HEK293 (cell line): ENCODE results near the gene CBFB.

Source experiments
- CTCF ChIA-PET: fragments of 350-600 bp; formaldehyde crosslinking; extraction: SDS; loops from one replicate; lab custom pipeline; 2021; ENCODE audit warnings: antibody characterized with exemption; lab: Yijun Ruan, JAX
- POLR2A ChIA-PET: fragments of 300-600 bp; formaldehyde crosslinking; extraction: SDS; loops from one replicate; lab custom pipeline; 2020; ENCODE audit warnings: antibody characterized with exemption, inconsistent platforms; lab: Yijun Ruan, JAX
- H3K27ac ChIP-seq: fragments of 200-500 bp; sonication (Bioruptor generic); 2 replicates; pipeline ENCODE4 v1.5.1; 2014; ENCODE audit warnings: low read depth, low read length, control low read depth, inconsistent platforms; ENCODE audit errors: extremely low read depth
- H3K36me3 ChIP-seq, 2 experiments: fragments of 200-500 bp in 1 of 2; sonication (Bioruptor generic) in 1 of 2; 1 replicate in 1 of 2; 2 replicates in 1 of 2; pipeline ENCODE4 v1.5.1; 2014 to 2017; ENCODE audit warnings: inconsistent platforms in 2 of 2, low read length in 2 of 2; ENCODE audit not compliant: control insufficient read depth in 2 of 2, insufficient read depth in 1 of 2
- H3K4me1 ChIP-seq: fragments of 200-500 bp; sonication (Bioruptor generic); 2 replicates; pipeline ENCODE4 v1.5.1; 2014; ENCODE audit warnings: mild to moderate bottlenecking, low read length, inconsistent platforms; ENCODE audit not compliant: control insufficient read depth, insufficient read depth
- H3K4me3 ChIP-seq: 2 replicates; pipeline ENCODE4 v1.5.1; 2011; ENCODE audit warnings: low read depth, mild to moderate bottlenecking, control low read depth, low read length, moderate library complexity
- H3K9me3 ChIP-seq: fragments of 200-500 bp; sonication (Bioruptor generic); 2 replicates; pipeline ENCODE4 v1.5.1; 2014; ENCODE audit warnings: low read depth, low read length, inconsistent platforms; ENCODE audit not compliant: control insufficient read depth, insufficient read depth
- BCL11A ChIP-seq: fragments of 450-650 bp; formaldehyde crosslinking; IDR thresholded peaks from 2 replicates; pipeline ENCODE4 v1.5.1; 2016; ENCODE audit warnings: low read depth, missing biosample characterization, missing genetic modification characterization
- GLI4 ChIP-seq: fragments of 450-650 bp; formaldehyde crosslinking; IDR thresholded peaks from 2 replicates; pipeline ENCODE4 v1.5.1; 2016; ENCODE audit warnings: missing biosample characterization, missing genetic modification characterization
- MYNN ChIP-seq: fragments of 450-650 bp; formaldehyde crosslinking; IDR thresholded peaks from 2 replicates; pipeline ENCODE4 v1.5.1; 2016; ENCODE audit warnings: missing biosample characterization, missing genetic modification characterization, borderline replicate concordance
- PBX3 ChIP-seq: sonication (generic); formaldehyde crosslinking; IDR thresholded peaks from 2 replicates; pipeline ENCODE4 v1.8.1; 2022; ENCODE audit warnings: mild to moderate bottlenecking, moderate library complexity, missing genetic modification reagents
- PRDM6 ChIP-seq: fragments of 450-650 bp; formaldehyde crosslinking; IDR thresholded peaks from 2 replicates; pipeline ENCODE4 v1.5.1; 2017; ENCODE audit warnings: missing biosample characterization, missing genetic modification characterization
- SALL2 ChIP-seq: fragments of 450-650 bp; formaldehyde crosslinking; IDR thresholded peaks from 2 replicates; pipeline ENCODE4 v1.5.0; 2017; ENCODE audit warnings: missing biosample characterization, mild to moderate bottlenecking, missing genetic modification characterization, borderline replicate concordance
- TRIM28 ChIP-seq: IDR thresholded peaks from 2 replicates; pipeline ENCODE4 v1.6.1; 2011; ENCODE audit warnings: low read length, control low read depth, borderline replicate concordance
- ZFHX2 ChIP-seq: fragments of 450-650 bp; formaldehyde crosslinking; conservative IDR thresholded peaks from 2 replicates; pipeline ENCODE4 v1.5.1; 2016; ENCODE audit warnings: missing biosample characterization, missing genetic modification characterization
- ZFP41 ChIP-seq: fragments of 450-650 bp; formaldehyde crosslinking; IDR thresholded peaks from 2 replicates; pipeline ENCODE4 v1.5.1; 2016; ENCODE audit warnings: missing biosample characterization, missing genetic modification characterization, borderline replicate concordance
- ZNF114 ChIP-seq: fragments of 450-650 bp; formaldehyde crosslinking; IDR thresholded peaks from 2 replicates; pipeline ENCODE4 v1.5.0; 2017; ENCODE audit warnings: missing biosample characterization, missing genetic modification characterization
- ZNF140 ChIP-seq: fragments of 450-650 bp; formaldehyde crosslinking; IDR thresholded peaks from 2 replicates; pipeline ENCODE4 v1.5.1; 2016; ENCODE audit warnings: missing biosample characterization, missing genetic modification characterization
- ZNF148 ChIP-seq: fragments of 450-650 bp; formaldehyde crosslinking; IDR thresholded peaks from 2 replicates; pipeline ENCODE4 v1.5.0; 2017; ENCODE audit warnings: missing biosample characterization, missing genetic modification characterization, borderline replicate concordance
- ZNF2 ChIP-seq: fragments of 450-650 bp; formaldehyde crosslinking; IDR thresholded peaks from 2 replicates; pipeline ENCODE4 v1.5.1; 2016; ENCODE audit warnings: missing biosample characterization, missing genetic modification characterization
- ZNF23 ChIP-seq: fragments of 450-650 bp; formaldehyde crosslinking; IDR thresholded peaks from 2 replicates; pipeline ENCODE4 v1.5.1; 2016; ENCODE audit warnings: missing biosample characterization, missing genetic modification characterization, borderline replicate concordance
- ZNF311 ChIP-seq: fragments of 450-650 bp; formaldehyde crosslinking; IDR thresholded peaks from 2 replicates; pipeline ENCODE4 v1.5.1; 2017; ENCODE audit warnings: missing biosample characterization, missing genetic modification characterization, borderline replicate concordance
- ZNF324 ChIP-seq: fragments of 450-650 bp; formaldehyde crosslinking; IDR thresholded peaks from 2 replicates; pipeline ENCODE4 v1.5.1; 2016; ENCODE audit warnings: missing biosample characterization, missing genetic modification characterization
- ZNF404 ChIP-seq: fragments of 450-650 bp; formaldehyde crosslinking; IDR thresholded peaks from 2 replicates; pipeline ENCODE4 v1.5.1; 2017; ENCODE audit warnings: missing biosample characterization, missing genetic modification characterization
- ZNF426 ChIP-seq: fragments of 450-650 bp; formaldehyde crosslinking; IDR thresholded peaks from 2 replicates; pipeline ENCODE4 v1.5.1; 2017; ENCODE audit warnings: missing biosample characterization, missing genetic modification characterization, mild to moderate bottlenecking, inconsistent platforms, moderate library complexity
- ZNF510 ChIP-seq: fragments of 450-650 bp; formaldehyde crosslinking; IDR thresholded peaks from 2 replicates; pipeline ENCODE4 v1.5.1; 2018; ENCODE audit warnings: mild to moderate bottlenecking, missing genetic modification characterization, missing biosample characterization; ENCODE audit not compliant: insufficient replicate concordance
- ZNF544 ChIP-seq: fragments of 450-650 bp; formaldehyde crosslinking; IDR thresholded peaks from 2 replicates; pipeline ENCODE4 v1.5.0; 2017; ENCODE audit warnings: missing biosample characterization, missing genetic modification characterization
- ZNF704 ChIP-seq: fragments of 450-650 bp; formaldehyde crosslinking; IDR thresholded peaks from 2 replicates; pipeline ENCODE4 v1.5.1; 2016; ENCODE audit warnings: missing biosample characterization, missing genetic modification characterization
- ZNF785 ChIP-seq: fragments of 450-650 bp; formaldehyde crosslinking; IDR thresholded peaks from 2 replicates; pipeline ENCODE4 v1.5.1; 2016; ENCODE audit warnings: missing biosample characterization, missing genetic modification characterization
- ZNF792 ChIP-seq: fragments of 450-650 bp; formaldehyde crosslinking; IDR thresholded peaks from 2 replicates; pipeline ENCODE4 v1.5.1; 2016; ENCODE audit warnings: missing biosample characterization, missing genetic modification characterization
- ZNF843 ChIP-seq: fragments of 450-650 bp; formaldehyde crosslinking; IDR thresholded peaks from 2 replicates; pipeline ENCODE4 v1.5.1; 2016; ENCODE audit warnings: missing biosample characterization, missing genetic modification characterization
- ZSCAN5A ChIP-seq: fragments of 450-650 bp; formaldehyde crosslinking; IDR thresholded peaks from 2 replicates; pipeline ENCODE4 v1.5.1; 2016; ENCODE audit warnings: missing biosample characterization, missing genetic modification characterization

Gene CBFB

GRCh38 chr16:67027046-67027445, 1.9 kb upstream of the CBFB start:
- POLR2A ChIA-PET = interaction anchor here (1.3 to 3.8 kb wide), 2 partner anchors 9 to 13 kb away, joined by 5 to 15 read pairs; no protein-coding TSS in a partner anchor
- Histone ChIP-seq H3K4me3 (no peak overlapping the region), H3K9me3 (no peaks in the 10 kb centered on the region), H3K4me1 (peaks cover 5% of the 10 kb centered on the region; the same call in 1 of the 2 replicates), H3K36me3 (peaks cover 0 to 11% of the 10 kb centered on the region in 2 experiments; a peak in 1 of 3 replicates), H3K27ac (no peak overlapping the region)
- TF ChIP-seq ZNF785 (tag by site-specific recombination) (no peak), TRIM28 (no peak), ZFP41 (tag by site-specific recombination) (no peak), ZNF311 (tag by site-specific recombination) (no peak), ZNF426 (tag by site-specific recombination) (no peak), GLI4 (no peak), ZNF704 (tag by site-specific recombination) (no peak), ZNF148 (tag by site-specific recombination) (no peak), ZNF23 (tag by site-specific recombination) (no peak), ZNF510 (no peak), ZNF792 (no peak), ZNF404 (tag by site-specific recombination) (no peak), PBX3 (CRISPR knock-in tag) (no peak)
- CTCF ChIA-PET = interaction anchor here (0.6 to 2.9 kb wide), 6 partner anchors 9 to 158 kb away, joined by 3 to 25 read pairs (median 4); no protein-coding TSS in a partner anchor

- peak overlapping the region; percentile 63 for H3K4me3 ChIP-seq
- TF ChIP-seq MYNN (tag by site-specific recombination) (no peak), ZNF2 (tag by site-specific recombination) (no peak), ZFP41 (tag by site-specific recombination) (no peak), ZSCAN5A (tag by site-specific recombination) (no peak), PRDM6 (tag by site-specific recombination) (no peak), ZNF843 (tag by site-specific recombination) (no peak), ZNF324 (tag by site-specific recombination) (no peak), SALL2 (tag by site-specific recombination) (no peak), ZNF114 (tag by site-specific recombination) (no peak), BCL11A (no peak), ZNF140 (tag by site-specific recombination) (no peak), ZNF544 (no peak), ZFHX2 (no peak)
- H3K9me3 ChIP-seq = no peaks in the 10 kb centered on the region
- H3K27ac ChIP-seq = peak overlapping the region; percentile 77
- ChIA-PET POLR2A (interaction anchor here (0.5 to 3.8 kb wide), 8 partner anchors 9 to 150 kb away, joined by 3 to 15 read pairs (median 4); no protein-coding TSS in a partner anchor), CTCF (interaction anchor here (0.6 to 2.9 kb wide), 9 partner anchors 8 to 1362 kb away, joined by 3 to 25 read pairs (median 3); no protein-coding TSS in a partner anchor)
- H3K4me1 ChIP-seq = peaks cover 5% of the 10 kb centered on the region; the same call in 1 of the 2 replicates
- H3K36me3 ChIP-seq = peaks cover 5 to 17% of the 10 kb centered on the region in 2 experiments; a peak in 2 of 3 replicates
These were observed 718 bp upstream of the CBFB start for GRCh38 chr16:67028167-67028695.
